Type B pancreatic cell (in vitro differentiated cells): ENCODE measurements around the gene KIF26B. TPM values are rescaled to one million over a fixed set of nuclear protein-coding genes. Genes with fewer than 3 reads are reported as not detected.
"Not testable (repeated sequence)": the region's sequence is repeated elsewhere in the genome, so short reads cannot be mapped to it uniquely, and the experiment has no call there.

Source experiments
- DNase-seq: peaks from one replicate; pipeline ENCODE4 v3.0.0; 2021; ENCODE audit warnings: mixed read lengths; ENCODE audit not compliant: unreplicated experiment; ENCODE audit errors: extremely low spot score
- H3K27ac Mint-ChIP-seq: 2 replicates; pipeline ENCODE4 v1.8.0; 2021; ENCODE audit warnings: mild to moderate bottlenecking, mixed read lengths
- H3K27me3 Mint-ChIP-seq: 2 replicates; pipeline ENCODE4 v1.8.0; 2021; ENCODE audit warnings: mixed read lengths
- H3K36me3 Mint-ChIP-seq: 2 replicates; pipeline ENCODE4 v1.8.0; 2021; ENCODE audit warnings: mixed read lengths
- H3K4me1 Mint-ChIP-seq: one replicate; pipeline ENCODE4 v1.8.0; 2021; ENCODE audit warnings: mixed read lengths; ENCODE audit not compliant: unreplicated experiment
- H3K4me3 Mint-ChIP-seq: 2 replicates; pipeline ENCODE4 v1.8.0; 2021; ENCODE audit warnings: mild to moderate bottlenecking, mixed read lengths
- H3K9me3 Mint-ChIP-seq: 2 replicates; pipeline ENCODE4 v1.8.0; 2021; ENCODE audit warnings: mixed read lengths
- CTCF ChIP-seq: fragments of 200-600 bp; sonication (generic); conservative IDR thresholded peaks from 2 replicates; pipeline ENCODE4 v1.5.0; 2021; ENCODE audit warnings: antibody characterized with exemption, mild to moderate bottlenecking
- total RNA-seq: library from RNA; stranded (reverse); gene quantifications from 2 replicates; pipeline ENCODE4 v1.2.1, GENCODE V29; 2021; ENCODE audit warnings: low replicate concordance

The KIF26B gene
- total RNA-seq, 1 donor from 2014 or later, result 22.1 TPM

DNA sequence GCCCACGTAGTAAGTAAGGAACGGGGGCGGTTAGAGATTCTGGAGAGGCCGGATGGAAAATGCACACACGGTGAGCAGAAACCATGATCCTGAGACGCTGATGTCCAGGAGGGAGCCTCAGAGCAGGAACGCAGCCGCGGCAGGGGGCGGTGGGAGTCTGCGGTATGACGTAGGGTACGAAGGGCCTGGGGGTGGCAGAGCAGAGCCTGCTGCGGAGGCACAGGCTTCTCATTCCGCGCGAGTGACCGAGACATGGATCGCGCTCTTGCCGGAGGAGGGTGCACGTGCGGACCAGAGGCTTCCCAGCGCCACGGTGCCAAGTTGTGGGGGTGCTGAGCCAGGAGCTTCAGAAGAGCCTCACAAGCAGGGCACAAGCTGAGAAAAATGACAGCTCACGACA, 176.2 kb downstream of the KIF26B start:
- no peak overlapping the region for H3K4me3 Mint-ChIP-seq
- peaks cover 8% of the 10 kb centered on the region for H3K36me3 Mint-ChIP-seq
- H3K4me1 Mint-ChIP-seq, result peaks cover 17% of the 10 kb centered on the region
- H3K27me3 Mint-ChIP-seq, result peaks cover 18% of the 10 kb centered on the region
- no peak for DNase-seq
- no peak overlapping the region for H3K27ac Mint-ChIP-seq
- TF ChIP-seq CTCF, result no peak
- H3K9me3 Mint-ChIP-seq, result no peaks in the 10 kb centered on the region

- no peak for TF ChIP-seq CTCF
- Mint-ChIP-seq H3K4me1 (peaks cover 23% of the 10 kb centered on the region), H3K36me3 (peaks cover 11% of the 10 kb centered on the region), H3K27ac (no peak overlapping the region), H3K27me3 (peaks cover 26% of the 10 kb centered on the region), H3K4me3 (no peak overlapping the region), H3K9me3 (no peaks in the 10 kb centered on the region)
- DNase-seq, result no peak
Measured at GRCh38 chr1:245332085-245332484, 177.3 kb downstream of the KIF26B start.

DNA sequence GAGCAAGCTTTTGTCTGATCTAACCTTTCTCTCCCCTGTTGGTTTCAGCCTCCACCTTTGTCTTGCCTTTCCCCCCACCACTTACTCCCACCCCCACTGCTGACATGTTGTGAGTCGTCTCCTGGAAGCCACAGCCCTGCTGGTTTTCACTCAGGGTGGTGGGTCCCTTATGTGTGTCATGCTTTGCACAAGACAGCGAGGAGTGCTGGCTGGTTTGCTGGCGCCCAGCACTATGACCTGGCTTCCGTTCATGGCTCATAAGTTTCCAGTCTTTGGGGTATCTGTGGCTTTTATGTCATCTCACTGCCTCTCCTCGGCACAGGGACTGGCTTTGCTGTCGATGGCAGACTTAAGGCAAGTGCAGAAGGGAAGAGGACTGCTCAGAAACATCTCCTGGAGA, 177.7 kb downstream of the KIF26B start:
- Mint-ChIP-seq H3K36me3 (peaks cover 11% of the 10 kb centered on the region), H3K9me3 (no peaks in the 10 kb centered on the region), H3K27me3 (peaks cover 26% of the 10 kb centered on the region), H3K4me3 (no peak overlapping the region), H3K4me1 (peaks cover 23% of the 10 kb centered on the region), H3K27ac (no peak overlapping the region)
- no peak for DNase-seq
- no peak for TF ChIP-seq CTCF

DNA sequence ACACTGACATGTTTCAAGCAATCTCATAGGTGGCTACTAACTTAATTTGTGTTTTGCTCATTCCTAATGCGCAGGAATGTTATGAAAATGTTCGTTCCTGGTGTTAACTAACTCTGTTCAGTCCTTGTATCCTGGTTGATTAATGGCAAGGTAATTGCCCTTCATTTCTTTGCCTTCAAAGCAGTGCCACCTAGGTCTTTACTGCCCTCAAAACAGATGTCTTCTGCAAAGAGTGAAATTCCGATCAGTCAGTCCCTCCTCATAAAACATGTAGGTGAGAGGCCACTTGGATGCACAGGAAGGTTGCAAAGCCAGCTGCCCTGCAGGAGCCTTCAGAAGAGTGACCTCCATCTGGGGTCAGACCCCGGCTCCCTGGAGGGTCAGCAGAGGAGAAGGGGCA, 179.4 kb downstream of the KIF26B start:
- peaks cover 11% of the 10 kb centered on the region for H3K36me3 Mint-ChIP-seq
- H3K4me3 Mint-ChIP-seq, result no peak overlapping the region
- no peak for TF ChIP-seq CTCF
- no peaks in the 10 kb centered on the region for H3K9me3 Mint-ChIP-seq
- H3K27me3 Mint-ChIP-seq, result peaks cover 23% of the 10 kb centered on the region
- H3K27ac Mint-ChIP-seq, result no peak overlapping the region
- DNase-seq, result no peak
- peaks cover 27% of the 10 kb centered on the region for H3K4me1 Mint-ChIP-seq

- H3K27ac Mint-ChIP-seq, result no peak overlapping the region
- TF ChIP-seq CTCF, result no peak
- no peaks in the 10 kb centered on the region for H3K9me3 Mint-ChIP-seq
- no peak overlapping the region for H3K4me3 Mint-ChIP-seq
- no peak for DNase-seq
- peaks cover 27% of the 10 kb centered on the region for H3K4me1 Mint-ChIP-seq
- H3K27me3 Mint-ChIP-seq, result peaks cover 23% of the 10 kb centered on the region
- H3K36me3 Mint-ChIP-seq, result peaks cover 11% of the 10 kb centered on the region
Measured at GRCh38 chr1:245334827-245335490, 180.2 kb downstream of the KIF26B start.

GRCh38 chr1:245335684-245336083, 180.9 kb downstream of the KIF26B start:
- H3K27ac Mint-ChIP-seq, DNase-seq, H3K9me3 Mint-ChIP-seq, H3K4me3 Mint-ChIP-seq: not testable (repeated sequence)
- Mint-ChIP-seq H3K36me3 (peaks cover 11% of the 10 kb centered on the region), H3K27me3 (peaks cover 23% of the 10 kb centered on the region), H3K4me1 (peaks cover 27% of the 10 kb centered on the region)
